ENCODE measurements around the gene KAZN. TPM values are rescaled to one million over a fixed set of nuclear protein-coding genes. Genes with fewer than 3 reads are reported as not detected.
A peak's percentile ranks its signal among the peaks of the same experiment; 100 is the strongest.

Gene KAZN
- total RNA-seq, 1 donor from 2014 or later = 33.5 TPM

DNA sequence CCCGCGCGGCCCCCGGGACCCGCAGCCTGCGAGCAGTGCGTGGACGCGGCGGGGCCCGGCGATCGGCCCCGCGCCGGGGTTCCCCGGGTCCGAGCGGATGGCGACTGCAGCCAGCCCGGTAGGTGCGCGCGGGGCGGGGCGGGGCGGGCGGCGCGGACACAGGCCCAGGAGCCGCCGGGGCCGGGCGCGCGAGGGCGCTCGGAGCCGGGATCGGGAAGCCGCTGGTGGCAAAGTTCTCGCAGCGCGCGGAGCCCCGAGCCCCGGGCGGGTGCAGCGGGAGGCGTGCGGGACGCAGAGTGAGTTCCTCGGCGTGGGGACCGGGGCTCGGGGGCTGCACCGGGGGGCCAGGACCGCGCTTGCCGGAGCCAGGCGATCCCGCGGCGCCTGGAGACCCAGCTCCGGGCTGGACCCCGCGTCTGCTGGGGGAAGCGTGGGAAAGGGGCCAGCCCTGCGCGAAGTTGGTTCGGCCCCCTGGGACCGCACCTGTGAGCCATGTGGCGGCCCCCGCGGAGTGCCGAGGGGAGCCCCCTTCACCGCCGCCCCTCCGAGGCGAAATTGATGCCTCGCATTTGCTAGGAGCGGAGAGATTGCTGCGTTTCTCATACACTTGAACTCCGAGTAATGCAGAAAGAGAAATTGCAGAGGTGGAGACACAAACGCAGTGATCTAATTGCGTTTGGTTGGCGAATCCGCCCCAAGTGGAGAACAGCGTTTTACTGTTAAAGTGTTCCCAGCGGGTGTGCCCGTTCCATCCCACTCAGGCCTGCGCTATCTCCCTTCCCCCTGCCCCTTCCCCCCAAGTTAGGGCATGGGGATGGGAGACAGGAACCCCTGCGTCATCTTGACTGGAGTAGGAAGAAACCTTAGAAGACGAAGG is 326.2 kb downstream of the KAZN start:
- DNase-seq (peak; percentile 84), ATAC-seq (peak; percentile 75)
- intact Hi-C loops (cut with DNase I) = loop anchor here (10.0 kb wide), 1 partner anchor 100 kb away; no protein-coding TSS in a partner anchor
- Histone ChIP-seq H3K27me3 (no peaks in the 10 kb centered on the region), H3K36me3 (no peaks in the 10 kb centered on the region), H3K4me1 (peaks cover 25% of the 10 kb centered on the region), H3K9me3 (no peaks in the 10 kb centered on the region), H3K4me3 (peak overlapping the region; percentile 73), H3K27ac (peak overlapping the region; percentile 74)
- no peak for TF ChIP-seq CTCF (IDR thresholded peaks at IDR 0.05)

GRCh38 chr1:14925336-14926136 is 327.1 kb downstream of the KAZN start:
- intact Hi-C loops (cut with DNase I) = loop anchor here (10.0 kb wide), 1 partner anchor 99 kb away; no protein-coding TSS in a partner anchor
- no peaks in the 10 kb centered on the region for H3K27me3 ChIP-seq
- no peak for DNase-seq
- H3K36me3 ChIP-seq = no peaks in the 10 kb centered on the region
- no peak overlapping the region for H3K27ac ChIP-seq
- no peak for TF ChIP-seq CTCF (IDR thresholded peaks at IDR 0.05)
- no peaks in the 10 kb centered on the region for H3K9me3 ChIP-seq
- peaks cover 28% of the 10 kb centered on the region for H3K4me1 ChIP-seq
- H3K4me3 ChIP-seq = peak overlapping the region; percentile 73
- ATAC-seq = no peak

GRCh38 chr1:14926229-14926628 is 327.7 kb downstream of the KAZN start:
- ATAC-seq (no peak), DNase-seq (no peak)
- Histone ChIP-seq H3K9me3 (no peaks in the 10 kb centered on the region), H3K27ac (no peak overlapping the region), H3K4me3 (peak overlapping the region; percentile 73), H3K27me3 (no peaks in the 10 kb centered on the region), H3K4me1 (peaks cover 32% of the 10 kb centered on the region), H3K36me3 (no peaks in the 10 kb centered on the region)
- TF ChIP-seq CTCF (IDR thresholded peaks at IDR 0.05) = no peak
- intact Hi-C loops (cut with DNase I) = loop anchor here (10.0 kb wide), 1 partner anchor 99 kb away; no protein-coding TSS in a partner anchor

GRCh38 chr1:14926818-14927575 is 328.5 kb downstream of the KAZN start:
- no peaks in the 10 kb centered on the region for H3K27me3 ChIP-seq
- TF ChIP-seq CTCF (IDR thresholded peaks at IDR 0.05) = no peak
- no peaks in the 10 kb centered on the region for H3K9me3 ChIP-seq
- H3K27ac ChIP-seq = no peak overlapping the region
- H3K36me3 ChIP-seq = no peaks in the 10 kb centered on the region
- DNase-seq (no peak), ATAC-seq (no peak)
- peaks cover 32% of the 10 kb centered on the region for H3K4me1 ChIP-seq
- no peak overlapping the region for H3K4me3 ChIP-seq
- intact Hi-C loops (cut with DNase I) = loop anchor here (10.0 kb wide), 1 partner anchor 98 kb away; no protein-coding TSS in a partner anchor

DNA sequence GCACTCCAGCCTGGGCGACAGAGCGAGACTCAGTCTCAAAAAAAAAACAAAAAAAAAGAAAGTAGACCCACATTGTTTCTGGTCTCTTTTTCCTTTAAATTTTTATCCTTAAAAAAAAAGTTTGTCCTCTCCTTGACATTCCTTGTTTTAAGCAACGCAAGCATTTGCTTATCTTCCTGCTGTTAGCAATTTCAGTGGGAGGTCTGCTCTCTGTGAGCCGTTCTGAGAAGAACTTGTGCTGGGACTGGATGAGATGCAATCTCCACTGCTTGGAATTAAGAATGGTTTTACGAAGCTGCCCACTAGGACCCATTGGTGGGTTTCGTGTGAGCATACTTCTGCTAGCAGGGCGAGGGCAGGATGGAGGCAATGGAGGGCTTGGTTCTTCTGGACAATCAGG is 329.9 kb downstream of the KAZN start:
- intact Hi-C loops (cut with DNase I) = loop anchor here (10.0 kb wide), 1 partner anchor 96 kb away; no protein-coding TSS in a partner anchor
- Histone ChIP-seq H3K4me1 (peaks cover 32% of the 10 kb centered on the region), H3K36me3 (no peaks in the 10 kb centered on the region), H3K27ac (peak overlapping the region; percentile 13), H3K4me3 (no peak overlapping the region), H3K9me3 (no peaks in the 10 kb centered on the region), H3K27me3 (no peaks in the 10 kb centered on the region)
- DNase-seq = no peak
- ATAC-seq = no peak
- no peak for TF ChIP-seq CTCF (IDR thresholded peaks at IDR 0.05)

Measured in upper lobe of right lung (tissue), 1 donor.